Esophagus mucosa (tissue), 1 donor: ENCODE data around the gene WNK3. TPM values are rescaled to one million over a fixed set of nuclear protein-coding genes. Genes with fewer than 3 reads are reported as not detected.

Experiments
- ATAC-seq: fragments of 200-7000 bp; cut with Tn5 transposase; one replicate; pipeline ENCODE4 v1.9.1; 2020
- total RNA-seq: library from RNA; stranded (reverse); gene quantifications from one replicate; pipeline ENCODE4 v1.2.4, GENCODE V29; 2023
- donor health status: DM: yes; HTN: yes; CAD: no.

The WNK3 gene
- total RNA-seq, 1 donor from 2014 or later, result 0.40 TPM

DNA sequence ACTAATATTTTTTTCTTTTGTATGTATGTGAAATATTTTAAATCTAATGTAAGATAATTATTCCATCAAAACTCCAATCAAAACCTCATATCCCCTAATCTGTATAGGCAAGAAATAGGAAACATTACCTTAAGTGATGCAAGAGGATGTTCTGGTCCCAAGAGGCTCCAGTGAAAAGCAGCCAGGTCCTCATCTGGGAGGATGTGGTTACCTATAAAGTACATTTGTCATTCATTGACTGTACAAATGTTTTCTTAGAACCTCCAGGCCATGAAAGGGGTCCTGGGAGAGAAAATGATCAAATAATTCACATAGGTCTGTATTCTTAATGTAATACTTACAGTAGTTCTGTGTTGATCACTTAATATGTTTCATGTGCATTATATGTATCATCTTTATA lies 200.3 kb downstream of the WNK3 start:
- no peak for ATAC-seq

Other genes starting within 250 kb of the WNK3 start
- gene FAM120C, start 174.8 kb downstream of the WNK3 start, total RNA-seq, result 8.2 TPM
- gene TSR2, start 82.4 kb upstream of the WNK3 start, total RNA-seq, result 21.5 TPM
- gene FGD1, start 138.2 kb upstream of the WNK3 start, total RNA-seq, result 8.2 TPM
- 25.7 TPM for gene GNL3L, start 172.2 kb upstream of the WNK3 start, total RNA-seq